Measurements from ENCODE around the gene SYPL1.

- TF ChIP-seq KLF13 (tag; IDR thresholded peaks at IDR 0.05; ENCODE audit: borderline replicate concordance, low read depth), result no peak
- no peak for TF ChIP-seq ETS1 (conservative IDR thresholded peaks at IDR 0.05; ENCODE audit: control insufficient read depth, low read depth, low read length)
- no peak for TF ChIP-seq ZBTB40 (IDR thresholded peaks at IDR 0.05)
- no peak for TF ChIP-seq ZBTB40 (CRISPR knock-in tag; IDR thresholded peaks at IDR 0.05)
- no peak for TF ChIP-seq FOXK2 (conservative IDR thresholded peaks at IDR 0.05 in 1 of 2, IDR thresholded peaks at IDR 0.05 in 1 of 2; ENCODE audit: low read depth in 2 of 2)
- no peak for TF ChIP-seq ZNF280B (CRISPR knock-in tag; IDR thresholded peaks at IDR 0.05)
- no peak for TF ChIP-seq MLX (CRISPR knock-in tag; conservative IDR thresholded peaks at IDR 0.05)
- no peak for TF ChIP-seq EP300 (IDR thresholded peaks at IDR 0.05; ENCODE audit: low read length)
- TF ChIP-seq CTCF (IDR thresholded peaks at IDR 0.05 in 2 of 3, conservative IDR thresholded peaks at IDR 0.05 in 1 of 3; ENCODE audit: insufficient read depth in 2 of 3, low read depth in 1 of 3, low read length in 3 of 3), result no peak
- TF ChIP-seq AFF4 (CRISPR knock-in tag; IDR thresholded peaks at IDR 0.05), result no peak
Measured at GRCh38 chr7:106065575-106066500, 46.3 kb downstream of the SYPL1 start.

Data from K562 (cell line).